ENCODE results near the gene SMIM43.
"Not testable (repeated sequence)": the region's sequence is repeated elsewhere in the genome, so short reads cannot be mapped to it uniquely, and the experiment has no call there.

SMIM43 gene

DNA sequence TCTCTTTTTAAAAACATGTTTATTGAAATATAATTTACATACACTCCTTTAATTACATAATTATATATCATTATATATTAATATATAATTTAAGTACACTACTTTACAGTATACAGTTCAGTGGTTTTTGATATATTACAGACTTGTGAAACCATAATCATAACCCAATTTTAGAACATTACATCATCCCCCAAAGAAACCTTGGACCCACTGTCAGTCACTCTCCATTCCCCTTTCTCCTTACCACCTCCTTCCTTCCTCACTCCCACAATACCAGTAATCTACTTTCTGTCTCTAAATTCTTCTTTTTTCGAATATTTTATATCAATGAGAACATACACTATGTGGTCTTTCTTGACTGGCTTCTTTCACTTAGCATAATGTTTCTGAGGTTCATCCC is 18.2 kb upstream of the SMIM43 start:
- no peak for DNase-seq (ENCODE audit: low spot score)

DNA sequence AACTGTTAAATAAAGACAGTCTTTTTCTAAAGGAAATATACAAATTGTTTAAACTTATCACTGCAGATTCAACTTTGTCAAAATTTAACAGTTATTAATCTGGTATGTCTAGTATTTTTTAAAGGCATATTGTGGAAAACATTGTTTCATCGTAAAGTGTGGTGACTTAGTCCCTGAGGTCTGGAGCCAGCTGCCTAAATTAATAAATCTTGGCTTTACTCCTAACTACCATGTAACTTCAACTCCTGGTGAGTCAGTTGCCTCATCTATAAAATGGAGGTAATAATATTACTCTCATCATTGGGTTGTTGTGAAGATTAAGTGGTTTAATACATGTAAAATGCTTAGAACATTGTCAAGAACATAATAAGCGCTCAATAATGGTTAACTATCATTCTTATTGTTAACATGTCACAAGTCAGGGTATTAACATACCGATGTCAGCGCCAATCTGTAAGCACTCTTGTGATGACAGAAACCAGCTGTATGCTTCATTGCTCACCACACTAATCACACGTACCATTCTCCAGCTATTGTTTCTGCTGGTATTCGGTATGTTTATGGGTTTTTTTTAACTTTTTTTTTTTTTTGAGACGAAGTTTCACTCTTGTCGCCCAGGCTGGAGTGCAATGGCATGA is 14.1 kb upstream of the SMIM43 start:
- no peak for DNase-seq (ENCODE audit: low spot score)

DNA sequence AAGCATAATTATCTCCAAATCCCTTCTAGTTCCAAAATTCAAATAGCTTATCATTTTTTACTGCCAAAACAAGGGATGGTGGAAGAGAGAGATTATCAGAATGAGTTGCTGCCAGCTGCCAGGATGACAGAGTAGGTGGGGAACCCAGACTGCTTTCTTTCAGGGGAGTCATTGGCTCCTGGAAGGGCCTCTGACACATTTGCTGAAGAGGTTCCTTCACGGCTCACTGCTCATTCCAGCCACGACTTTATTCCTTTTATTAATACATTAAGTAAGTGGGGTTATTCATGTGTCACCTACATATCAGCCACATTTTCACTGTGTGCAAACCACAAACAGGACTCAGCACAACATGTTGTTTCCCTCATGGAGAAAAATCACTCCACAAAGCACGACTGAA is 12.7 kb upstream of the SMIM43 start:
- DNase-seq (ENCODE audit: low spot score) = no peak

DNA sequence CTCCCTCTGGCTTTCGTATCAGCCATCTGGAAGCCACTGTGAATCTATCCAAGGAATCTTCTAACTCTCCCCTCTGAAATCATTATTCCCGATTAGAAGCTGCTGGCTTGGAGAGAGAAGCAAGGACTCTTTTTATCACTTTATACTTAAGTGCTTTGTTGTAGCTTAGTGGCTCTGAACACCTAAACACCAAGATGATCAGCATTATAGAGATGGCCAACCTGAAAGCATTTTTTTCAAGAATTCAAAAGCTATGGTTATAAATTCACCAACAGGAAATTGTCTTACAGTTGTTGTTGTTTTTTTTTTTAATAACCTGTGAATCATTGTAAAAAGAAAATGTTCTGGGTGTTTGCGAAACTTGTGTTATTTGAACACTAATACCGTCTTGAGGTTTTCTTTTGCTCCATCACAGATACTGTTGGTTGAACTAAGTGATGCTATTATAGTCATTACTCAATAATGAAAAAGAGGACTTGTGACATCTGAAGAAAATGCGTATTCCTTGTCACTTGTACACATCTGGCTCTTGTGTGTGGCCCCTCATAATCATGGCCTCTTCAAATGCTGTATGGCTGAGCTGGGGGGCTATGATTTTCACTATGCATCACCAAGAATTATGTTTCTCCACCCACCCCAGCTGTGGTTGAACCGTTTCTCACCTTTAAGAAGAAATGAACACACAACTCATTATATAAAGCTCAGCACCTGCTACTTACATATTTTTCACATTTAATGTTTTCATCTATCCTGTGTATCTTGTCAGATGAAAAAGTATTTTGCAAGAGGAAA is 11.8 kb upstream of the SMIM43 start:
- DNase-seq (ENCODE audit: low spot score) = no peak

DNA sequence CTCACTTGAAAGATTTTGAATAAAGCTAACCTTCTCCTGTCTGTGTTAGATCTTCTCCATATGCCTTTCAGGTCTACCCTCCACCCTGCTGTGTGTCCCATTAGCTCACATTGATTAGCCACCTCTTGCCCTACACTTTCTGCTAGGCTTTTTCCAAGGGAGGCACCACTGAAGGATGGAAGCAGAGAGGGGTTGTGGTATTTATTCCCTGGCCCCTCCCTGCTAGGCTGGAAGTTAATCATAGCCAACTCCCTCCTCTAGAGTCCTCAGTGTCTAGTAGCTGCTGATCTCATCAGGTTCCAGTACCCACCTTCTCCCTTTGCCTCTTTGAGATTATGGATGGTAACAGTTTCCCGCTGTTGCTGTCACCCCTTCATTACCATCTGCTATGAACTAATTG is 8.9 kb upstream of the SMIM43 start:
- no peak for DNase-seq (ENCODE audit: low spot score)

DNA sequence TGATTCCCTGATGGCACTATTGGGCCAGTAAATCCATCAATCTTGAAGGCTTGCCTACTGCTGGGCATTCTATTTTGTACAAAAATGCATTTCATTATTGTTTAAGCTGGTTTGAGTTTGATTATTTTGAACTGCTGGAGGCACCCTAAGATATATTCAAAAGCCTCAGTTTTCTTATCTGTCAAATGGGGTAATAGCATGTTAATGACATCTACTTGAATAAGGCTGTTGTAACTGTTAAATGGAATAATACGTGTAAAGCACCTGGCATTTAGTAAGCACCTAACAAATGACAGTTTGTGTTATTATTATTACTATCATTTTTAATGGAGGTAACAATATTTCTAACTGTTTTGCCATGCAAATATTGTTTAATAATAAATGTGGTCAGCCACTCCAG is 6.9 kb upstream of the SMIM43 start:
- no peak for DNase-seq (ENCODE audit: low spot score)

DNA sequence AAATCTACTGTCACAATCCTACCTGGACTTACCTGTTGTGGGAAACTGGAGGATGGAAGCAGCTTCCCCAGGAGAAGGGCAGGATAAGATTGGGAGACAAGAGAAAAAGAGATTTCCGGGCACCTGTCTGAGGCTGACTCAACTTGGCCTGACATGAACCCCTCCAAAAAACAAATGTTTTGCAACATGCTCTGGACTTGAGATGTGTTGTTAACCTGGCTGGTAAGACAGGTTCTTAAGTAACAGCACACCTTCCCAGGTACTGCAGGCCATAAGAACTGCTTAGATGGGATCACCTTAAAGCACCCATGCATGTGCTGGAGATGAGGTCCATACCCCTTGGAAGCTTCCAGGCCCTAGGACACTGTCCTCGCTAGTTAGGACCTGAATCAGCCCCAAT is 4.4 kb upstream of the SMIM43 start:
- no peak for DNase-seq (ENCODE audit: low spot score)

DNA sequence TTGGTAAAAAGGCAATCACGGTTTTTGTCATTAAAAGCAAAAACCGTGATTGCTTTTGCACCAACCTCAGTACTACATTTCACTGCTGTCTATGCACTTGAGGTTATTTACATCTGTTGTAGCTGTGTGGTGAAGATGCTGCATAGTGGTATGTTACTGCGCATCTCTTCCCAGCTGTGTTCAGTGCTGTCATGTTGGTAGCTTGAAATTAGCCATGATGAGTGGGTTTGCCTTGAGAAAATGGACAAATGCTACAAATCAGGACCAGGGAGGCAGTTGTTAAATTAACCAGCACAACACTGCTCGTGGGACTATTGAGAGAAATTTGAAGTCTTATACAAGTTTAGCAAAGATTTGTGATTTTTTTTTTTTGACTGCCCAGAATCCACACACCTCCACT is 2.2 kb upstream of the SMIM43 start:
- DNase-seq (ENCODE audit: low spot score) = no peak

DNA sequence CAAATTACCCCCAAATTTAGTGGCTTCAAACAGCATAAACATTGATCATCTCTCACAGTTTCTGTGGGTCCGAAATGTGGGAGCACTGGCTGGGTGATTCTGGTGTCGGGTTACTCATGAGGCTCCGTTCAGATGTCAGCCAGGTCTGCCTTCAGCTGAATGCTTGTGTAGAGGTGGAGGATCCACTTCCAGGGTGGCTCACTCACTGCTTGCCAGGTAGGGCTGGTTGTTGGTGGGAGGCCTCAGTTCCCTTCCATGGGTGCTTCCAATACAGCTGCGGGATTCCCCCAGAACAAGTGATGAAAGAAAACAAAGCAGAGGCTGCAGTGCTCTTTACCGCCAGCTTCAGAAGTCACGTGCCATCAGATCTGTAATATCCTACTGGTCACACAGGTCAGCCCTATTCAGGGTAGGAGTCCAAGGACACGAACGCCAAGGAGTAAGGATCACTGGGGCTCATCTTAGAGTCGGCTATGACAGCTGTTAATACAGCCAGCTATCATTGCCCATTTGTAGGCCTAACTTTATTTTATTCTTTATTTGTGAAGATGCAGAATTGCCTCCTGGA is 1.1 kb upstream of the SMIM43 start:
- no peak for DNase-seq (ENCODE audit: low spot score)

DNA sequence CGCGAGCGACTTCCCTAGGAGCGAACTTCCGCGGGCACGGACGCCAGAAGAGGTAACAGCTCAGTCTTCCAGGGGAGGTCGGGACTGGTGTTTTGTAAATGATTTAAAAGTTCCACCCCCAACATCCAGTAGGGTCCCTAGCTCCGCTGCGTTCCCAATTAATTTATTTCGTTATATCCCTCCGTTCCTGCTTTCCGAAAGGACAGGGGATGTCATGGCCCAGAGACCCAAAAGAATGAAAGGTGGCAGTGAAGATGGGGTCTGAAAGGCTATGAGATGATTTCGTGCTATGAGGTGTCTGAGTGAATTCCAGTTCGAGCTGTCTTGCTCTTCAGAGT is 373 bp upstream of the SMIM43 start:
- no peak for DNase-seq (ENCODE audit: low spot score)

DNA sequence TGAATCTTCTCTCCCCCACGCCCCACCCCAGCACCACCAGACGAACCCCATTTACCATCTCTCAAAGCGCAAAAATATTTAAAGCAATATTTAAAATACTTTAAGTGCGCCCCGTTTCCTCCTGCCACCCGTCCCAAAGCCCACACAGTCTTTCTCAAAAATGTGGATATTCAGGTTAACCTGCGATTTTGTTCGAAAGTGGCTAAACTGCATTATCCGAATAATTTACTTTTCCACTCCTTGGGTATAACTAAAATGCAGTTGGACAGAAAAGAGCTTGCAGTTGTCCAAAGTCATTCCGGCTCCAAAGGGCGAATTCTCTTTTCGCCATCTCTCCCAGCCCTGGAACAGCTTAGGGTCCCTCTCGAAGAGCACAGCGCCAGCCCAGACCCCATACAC is 662 bp downstream of the SMIM43 start:
- no peak for DNase-seq (ENCODE audit: low spot score)

DNA sequence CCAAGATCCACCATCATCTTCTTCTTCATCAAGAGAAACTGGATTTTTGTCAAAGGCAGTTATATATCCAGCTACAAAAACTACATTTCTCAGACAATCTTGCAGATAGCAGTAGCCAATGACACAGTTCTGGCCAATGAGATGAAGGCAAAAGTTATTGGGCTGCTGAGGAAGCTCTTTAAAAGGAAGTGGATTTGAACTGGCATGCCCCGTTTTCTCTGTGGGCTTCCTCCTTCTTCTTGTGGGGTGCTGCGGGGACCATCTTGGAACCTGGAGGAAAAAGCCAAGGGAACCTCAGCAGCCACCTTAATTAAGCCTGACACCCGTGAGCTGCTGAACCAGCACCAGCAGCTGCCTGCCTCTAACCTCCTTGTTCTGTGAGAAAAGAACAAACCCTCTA is 4.8 kb downstream of the SMIM43 start:
- DNase-seq (ENCODE audit: low spot score) = no peak

DNA sequence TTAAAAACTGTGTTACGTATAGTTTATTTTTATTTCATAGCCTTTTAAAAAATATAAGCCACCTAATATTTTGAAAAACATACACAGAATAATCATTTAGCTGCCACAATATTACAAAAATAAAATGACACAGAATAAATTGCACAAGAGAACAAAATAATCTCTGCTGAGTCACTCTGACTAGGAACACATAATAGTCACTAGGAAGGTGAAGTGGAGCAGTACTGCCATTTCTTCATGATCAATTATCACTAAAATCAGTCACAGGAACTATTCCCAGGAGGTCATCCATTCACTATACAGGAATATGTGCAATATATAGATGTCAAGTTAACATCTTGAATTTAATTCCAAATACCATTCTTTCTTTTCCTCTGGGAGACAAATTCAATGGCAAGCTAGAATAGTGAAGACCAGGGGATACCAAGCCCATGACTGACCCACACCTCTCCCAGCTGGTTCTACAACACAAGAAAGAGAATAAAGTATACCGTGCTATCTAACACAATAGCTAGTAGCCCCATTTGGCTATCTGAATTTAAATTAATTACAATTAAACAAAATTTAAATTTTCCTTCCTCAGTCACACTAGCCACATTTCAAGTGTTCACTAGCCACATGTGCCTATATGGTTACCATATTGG is 5.9 kb downstream of the SMIM43 start:
- no peak for DNase-seq (ENCODE audit: low spot score)

DNA sequence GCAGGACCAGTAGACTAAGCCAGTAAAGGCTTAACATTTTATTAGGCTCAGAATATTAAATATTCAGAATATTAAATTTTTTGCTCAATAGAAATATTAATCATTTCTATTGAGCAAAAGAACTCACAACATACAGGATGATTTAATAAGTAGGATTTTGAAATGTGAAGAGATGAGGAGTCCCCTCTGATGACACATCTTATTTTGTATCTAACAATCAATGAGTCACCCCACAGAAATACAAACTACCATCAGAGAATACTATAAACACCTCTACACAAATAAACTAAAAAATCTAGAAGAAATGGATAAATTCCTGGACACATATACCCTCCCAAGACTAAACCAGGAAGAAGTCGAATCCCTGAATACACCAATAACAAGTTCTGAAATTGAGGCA is 12.8 kb downstream of the SMIM43 start:
- not testable (repeated sequence) for DNase-seq (ENCODE audit: low spot score)

DNA sequence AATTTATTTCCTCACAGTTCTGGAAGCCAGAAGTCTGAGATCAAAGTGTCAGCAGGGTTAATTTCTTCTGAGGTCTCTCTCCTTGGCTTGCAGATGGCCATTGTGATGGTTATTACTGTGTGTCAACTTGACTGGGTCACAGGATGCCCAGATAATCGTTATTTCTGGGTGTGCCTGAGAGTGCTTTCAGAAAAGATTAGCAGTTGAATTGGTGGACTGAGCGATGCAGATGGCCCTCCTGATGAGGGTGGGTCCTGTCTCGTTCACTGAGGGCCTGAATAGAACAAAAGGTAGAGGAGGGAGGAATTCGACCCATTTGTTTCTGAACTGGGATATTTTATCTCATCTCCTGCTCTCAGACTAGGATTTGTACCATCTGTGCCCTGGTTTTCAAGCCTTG is 15.7 kb downstream of the SMIM43 start:
- no peak for DNase-seq (ENCODE audit: low spot score)

DNA sequence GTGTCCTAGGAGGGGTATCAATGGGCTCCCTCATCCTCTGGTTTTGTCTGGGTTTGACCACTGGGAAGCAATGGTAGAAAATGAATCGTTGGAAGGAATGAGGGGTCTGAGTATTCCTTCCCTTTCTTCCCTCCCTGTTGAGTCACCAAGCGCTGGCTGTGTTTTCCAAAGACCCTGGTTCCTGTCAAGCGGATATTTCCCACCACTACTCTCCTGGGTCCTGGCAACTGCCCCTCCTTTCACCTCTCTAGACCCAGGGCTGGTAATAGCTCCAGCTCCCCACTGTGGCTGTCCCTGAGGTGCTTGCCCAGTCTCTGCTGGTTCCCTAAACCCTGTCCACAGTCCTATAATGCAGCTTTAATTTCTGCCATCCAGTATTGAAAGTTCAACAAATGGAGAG is 22.2 kb downstream of the SMIM43 start:
- no peak for DNase-seq (ENCODE audit: low spot score)

DNA sequence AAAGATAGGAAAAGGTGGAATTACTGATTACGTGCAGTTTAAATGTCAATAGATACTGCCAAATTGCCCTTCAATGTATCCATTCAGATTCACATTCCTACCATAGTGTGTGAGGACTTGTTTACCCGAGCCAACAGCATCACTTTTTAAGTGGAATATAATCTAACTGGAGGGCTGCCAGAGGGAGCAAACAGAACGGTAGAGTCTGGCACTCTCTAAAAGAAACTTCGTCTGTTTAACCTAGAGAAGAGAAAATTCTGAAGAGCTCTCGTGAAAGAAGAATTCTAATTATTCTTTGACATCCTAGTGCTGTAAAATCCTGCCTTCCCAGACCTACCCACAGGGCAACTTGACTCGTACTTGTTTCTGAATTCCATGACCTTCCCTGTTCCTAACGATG is 23.2 kb downstream of the SMIM43 start:
- DNase-seq (ENCODE audit: low spot score) = no peak

DNA sequence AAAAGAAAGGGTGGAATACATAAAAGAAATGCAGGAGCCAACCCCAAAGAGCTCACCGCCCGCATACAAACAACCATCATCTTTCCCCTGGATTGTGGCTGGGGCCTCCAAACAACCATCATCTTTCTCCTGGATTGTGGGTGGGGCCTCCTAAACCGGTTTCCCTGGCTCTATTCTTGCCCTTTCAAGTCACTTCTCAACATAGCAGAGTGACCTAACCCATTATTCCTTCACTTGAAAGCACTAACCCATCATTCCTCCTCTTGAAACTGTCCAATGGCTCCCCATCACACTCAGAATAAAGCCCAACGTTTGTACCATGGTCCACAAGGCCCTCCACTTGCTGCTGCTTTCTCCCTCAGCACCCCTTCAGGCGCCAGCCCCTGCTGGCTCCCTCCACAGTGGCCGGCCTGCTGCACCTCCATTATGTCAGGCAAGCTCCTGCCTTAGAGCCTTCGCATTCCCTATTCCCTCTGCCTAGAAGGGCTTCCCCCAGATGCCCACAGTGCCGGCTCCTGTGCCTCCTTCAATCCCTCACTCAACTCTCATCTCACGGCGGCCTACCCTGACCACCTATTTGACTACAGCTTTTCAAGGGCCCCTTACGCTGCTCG is 24.1 kb downstream of the SMIM43 start:
- DNase-seq (ENCODE audit: low spot score) = no peak

DNA sequence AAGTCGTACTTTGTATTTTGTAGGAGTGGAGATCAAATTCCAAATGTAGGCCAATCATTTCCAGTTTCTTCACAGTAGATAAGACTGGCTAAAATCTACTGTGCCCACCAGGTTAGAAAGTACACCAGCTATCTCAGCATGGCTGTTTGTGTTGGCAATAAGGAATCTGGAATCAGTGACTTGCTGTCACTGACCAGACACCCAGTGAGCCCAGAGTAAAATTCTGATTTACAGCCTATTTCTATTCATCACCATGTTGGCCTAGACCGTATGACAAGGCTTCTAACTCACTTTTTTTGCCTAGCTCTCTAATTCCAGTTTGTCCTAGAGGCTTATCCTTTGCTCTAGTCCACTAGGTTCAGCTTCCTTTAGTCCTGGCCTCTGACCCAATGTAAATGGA is 25.4 kb downstream of the SMIM43 start:
- no peak for DNase-seq (ENCODE audit: low spot score)

DNA sequence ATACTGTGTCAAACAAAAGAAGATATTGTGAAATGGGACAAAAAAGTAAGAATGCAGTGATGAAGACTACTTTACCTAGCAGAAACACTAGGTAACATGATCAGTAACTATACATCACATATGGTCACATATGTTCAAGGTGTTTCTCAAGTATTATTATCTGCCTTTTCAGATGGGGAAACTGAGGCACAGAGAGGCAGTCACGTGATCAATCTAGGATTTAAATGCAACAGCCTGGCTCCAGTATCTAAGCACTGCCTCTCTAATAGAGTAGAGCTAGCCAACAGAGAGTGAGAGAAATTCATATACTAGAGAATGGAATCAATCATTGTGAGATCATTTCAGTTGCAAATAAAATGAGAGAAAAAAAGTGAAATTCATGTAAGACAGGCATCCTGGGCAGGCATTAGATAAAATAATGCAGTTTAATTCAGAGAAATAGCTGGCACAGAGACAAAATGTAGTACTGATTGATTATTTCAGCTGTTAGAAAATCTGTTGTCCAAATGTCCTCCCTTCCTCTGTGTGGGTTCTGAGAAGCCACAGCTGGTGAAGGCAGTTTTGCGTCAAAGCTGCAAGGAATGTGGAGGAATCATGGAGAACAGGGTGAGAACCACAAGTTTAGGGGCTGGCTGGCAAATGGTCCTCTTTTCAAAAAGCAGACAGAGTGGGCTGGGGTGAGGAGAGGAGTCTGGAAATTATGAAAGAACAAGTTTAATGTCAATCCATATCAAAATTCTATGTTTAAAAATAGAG is 26.0 kb downstream of the SMIM43 start:
- no peak for DNase-seq (ENCODE audit: low spot score)

DNA sequence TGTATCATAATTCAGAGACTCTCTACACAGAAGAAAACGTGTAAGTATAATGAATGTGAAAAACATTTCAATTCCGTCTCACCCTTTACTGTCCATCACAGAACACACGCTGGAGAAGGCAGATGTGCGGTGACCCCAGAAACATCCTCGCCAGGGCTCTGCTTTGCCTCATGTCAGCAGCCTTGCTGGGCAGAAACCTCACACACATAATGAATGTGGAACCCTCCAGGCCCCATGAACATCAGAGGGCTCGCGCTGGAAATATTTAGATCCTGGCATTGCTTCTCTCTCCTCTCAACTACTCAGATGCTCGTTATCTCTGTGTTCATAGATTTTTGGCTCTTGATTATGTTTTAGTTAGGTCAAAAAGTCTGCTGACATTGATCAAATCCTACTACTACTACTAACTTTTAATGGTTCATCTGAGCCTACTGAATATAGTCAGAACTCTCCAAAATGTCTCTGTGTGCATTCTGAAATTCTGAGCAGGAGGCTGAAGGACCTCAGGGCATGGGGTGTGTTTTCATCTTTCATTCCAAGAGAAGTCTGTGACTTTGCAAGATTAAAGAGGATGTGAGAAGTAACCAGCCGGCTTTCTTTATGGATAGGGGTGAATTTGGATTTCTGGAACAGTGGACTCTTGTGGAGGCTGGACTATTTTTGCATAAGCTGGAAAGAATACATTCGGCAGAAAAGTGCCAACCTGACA is 27.0 kb downstream of the SMIM43 start:
- DNase-seq (ENCODE audit: low spot score) = no peak
